Measurements from ENCODE around the gene TEPSIN.
A peak's percentile ranks its signal among the peaks of the same experiment; 100 is the strongest.

The TEPSIN gene

DNA sequence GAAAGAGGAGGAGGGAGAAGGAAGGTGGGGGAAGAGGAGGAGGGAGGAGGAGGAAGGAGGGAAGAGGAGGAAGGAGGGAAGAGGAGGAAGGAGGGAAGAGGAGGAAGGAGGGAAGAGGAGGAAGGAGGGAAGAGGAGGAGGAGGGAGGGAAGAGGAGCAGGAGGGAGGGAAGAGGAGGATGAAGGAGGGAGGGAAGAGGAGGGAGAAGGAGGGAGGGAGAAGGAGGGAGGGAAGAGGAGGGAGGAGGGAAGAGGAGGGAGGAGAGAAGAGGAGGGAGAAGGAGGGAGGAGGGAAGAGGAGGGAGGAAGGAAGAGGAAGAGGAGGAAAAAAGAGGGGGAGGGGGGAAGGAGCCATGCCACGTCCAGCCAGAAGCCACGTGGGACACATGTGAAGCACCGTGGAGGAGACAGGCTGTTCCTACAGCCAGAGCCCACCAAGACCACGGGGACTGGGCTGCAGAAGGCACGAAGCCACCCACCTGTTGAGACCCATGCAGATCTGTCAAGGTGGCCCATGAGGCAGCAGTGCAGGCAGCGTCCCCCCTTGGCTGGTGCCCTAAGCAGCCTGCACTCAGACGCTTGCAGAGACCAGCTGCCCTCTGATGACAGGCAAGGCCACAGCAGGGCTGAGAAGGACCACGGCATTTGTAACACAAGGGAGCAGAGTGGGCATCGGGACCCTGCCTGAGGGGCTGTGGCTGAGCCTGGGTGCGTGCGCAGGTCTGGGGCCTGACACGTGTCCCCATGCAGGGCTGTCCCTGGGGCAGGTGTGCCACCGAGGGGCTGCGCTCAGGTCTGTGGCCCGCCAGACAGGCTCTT is 10.6 kb upstream of the TEPSIN start:
- no peak for DNase-seq

DNA sequence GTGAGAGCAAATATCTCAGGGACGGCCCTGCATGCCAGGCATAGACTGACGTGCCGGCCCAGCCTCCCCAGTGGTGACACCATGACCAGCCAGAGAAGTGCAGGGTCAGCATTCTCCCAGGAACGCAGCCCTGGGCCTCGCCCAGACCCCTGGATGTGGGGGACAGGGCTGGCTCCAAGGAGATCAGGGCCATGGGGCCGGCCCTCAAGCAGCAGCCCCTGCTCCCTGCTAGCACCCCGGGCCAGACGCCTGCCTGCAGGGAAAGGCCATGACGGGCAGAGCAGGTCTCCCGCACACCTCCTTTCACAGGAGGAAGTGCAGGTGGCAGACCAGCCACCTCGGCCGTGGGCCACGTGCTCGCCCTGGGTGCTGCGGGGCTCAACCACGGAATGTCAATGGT is 9.8 kb upstream of the TEPSIN start:
- no peak for DNase-seq

GRCh38 chr17:81247339-81247990 is 8.6 kb upstream of the TEPSIN start:
- DNase-seq = no peak

- DNase-seq = no peak
These were observed 8.0 kb upstream of the TEPSIN start for GRCh38 chr17:81246679-81247338.

GRCh38 chr17:81246343-81246670 is 7.5 kb upstream of the TEPSIN start:
- no peak for DNase-seq

DNA sequence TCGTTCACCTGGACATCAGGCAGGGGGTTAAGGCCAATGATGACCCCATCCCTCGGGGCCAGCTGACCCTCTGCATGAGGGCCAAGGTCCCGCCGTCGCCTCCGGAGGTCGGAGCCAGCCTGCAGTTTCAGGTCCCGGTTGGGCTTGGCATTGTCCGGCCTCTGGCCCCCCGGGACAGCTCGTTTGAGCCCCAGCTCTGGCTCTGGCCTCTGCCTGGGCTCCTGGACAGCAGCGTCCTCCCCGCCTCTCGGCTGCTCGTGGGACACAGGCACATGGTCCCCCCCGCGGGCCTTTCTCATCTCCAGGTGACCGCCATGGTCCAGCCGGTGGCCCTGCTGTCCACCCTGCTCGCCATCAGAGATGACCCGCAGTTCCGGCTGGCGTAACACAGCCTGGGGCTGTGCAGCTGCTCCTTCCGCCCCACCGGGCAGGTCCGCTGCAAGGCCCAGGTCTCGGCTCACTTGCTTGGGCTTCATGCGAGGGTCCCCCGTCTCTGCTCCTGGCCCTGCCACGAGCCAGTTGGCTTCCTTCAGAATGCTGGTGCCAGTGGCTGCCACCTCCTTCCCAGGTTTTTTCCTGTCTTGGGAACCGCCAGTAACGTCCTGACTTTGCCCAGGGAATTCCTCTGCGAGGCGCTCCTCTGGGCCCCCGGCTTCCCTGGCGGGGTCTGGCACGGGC is 6.9 kb upstream of the TEPSIN start:
- DNase-seq = no peak

DNA sequence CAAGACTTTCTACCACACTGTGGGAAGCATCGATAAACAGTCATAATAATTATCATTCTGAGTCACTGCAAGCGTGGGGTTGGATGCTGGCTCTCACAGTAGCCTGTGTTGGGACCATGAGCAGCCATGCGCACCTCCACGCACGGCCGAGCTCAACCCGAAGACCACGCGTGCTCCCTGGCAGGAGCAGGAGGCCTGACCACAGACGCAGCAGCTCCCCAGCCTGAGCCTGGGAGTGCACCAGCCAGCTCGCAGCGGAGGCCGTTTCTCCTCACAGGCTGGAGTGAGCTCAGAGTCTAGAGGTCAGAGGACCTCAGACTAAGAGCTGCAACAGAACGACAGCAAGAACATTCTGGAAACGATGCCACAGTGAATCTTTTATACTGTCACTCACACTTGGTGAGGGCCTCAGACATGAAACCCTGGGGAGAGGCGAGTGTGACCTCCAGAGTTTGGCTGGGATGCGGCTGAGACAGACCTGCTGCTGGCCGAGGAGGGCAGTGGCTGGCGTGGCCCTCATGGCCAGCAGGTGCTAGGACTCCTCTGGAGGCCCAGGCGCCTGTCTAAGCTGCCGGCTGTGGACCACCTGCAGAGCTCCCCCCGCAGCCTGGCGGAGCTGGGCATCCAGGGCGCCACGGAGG is 6.3 kb upstream of the TEPSIN start:
- no peak for DNase-seq

GRCh38 chr17:81244358-81245023 is 5.6 kb upstream of the TEPSIN start:
- no peak for DNase-seq

DNA sequence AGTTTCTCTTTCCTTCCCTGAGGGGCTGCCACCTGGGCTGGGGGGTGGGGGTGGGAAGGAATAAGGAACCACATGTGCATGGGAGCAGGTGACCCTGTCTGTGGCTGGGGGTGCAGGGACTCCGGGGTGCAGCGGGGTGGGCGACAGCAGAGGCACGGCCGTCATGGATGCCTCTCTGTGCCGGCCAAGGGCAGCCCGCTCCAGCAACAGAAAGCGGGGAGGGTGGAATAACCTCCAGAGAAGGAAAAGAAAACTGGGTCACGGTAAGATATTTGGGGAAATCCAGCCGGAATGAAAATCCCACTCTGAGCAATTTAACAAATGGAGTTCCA is 4.4 kb upstream of the TEPSIN start:
- DNase-seq = no peak

- DNase-seq = no peak
These were observed 3.8 kb upstream of the TEPSIN start for GRCh38 chr17:81242421-81243332.

GRCh38 chr17:81241648-81242420 is 3.0 kb upstream of the TEPSIN start:
- peak; percentile 71 for DNase-seq

GRCh38 chr17:81241203-81241602 is 2.3 kb upstream of the TEPSIN start:
- DNase-seq = no peak

GRCh38 chr17:81240761-81241160 is 1.9 kb upstream of the TEPSIN start:
- DNase-seq = no peak

GRCh38 chr17:81239714-81240555 is 1.1 kb upstream of the TEPSIN start:
- DNase-seq = peak; percentile 14

- DNase-seq = no peak
These were observed 403 bp downstream of the TEPSIN start for GRCh38 chr17:81238490-81238814.

GRCh38 chr17:81237591-81238489 is 1.0 kb downstream of the TEPSIN start:
- DNase-seq = no peak

- DNase-seq = no peak
These were observed 2.1 kb downstream of the TEPSIN start for GRCh38 chr17:81236784-81237183.

GRCh38 chr17:81235822-81236740 is 2.8 kb downstream of the TEPSIN start:
- no peak for DNase-seq

Data from CD4-positive, alpha-beta T cell treated with Interleukin-17A for 4 hours (primary cell).